Cerebellar nuclear complex (tissue), 1 donor: ENCODE results near the gene FASTKD3.
"Not testable (repeated sequence)": the region's sequence is repeated elsewhere in the genome, so short reads cannot be mapped to it uniquely, and the experiment has no call there.

Experiments used
- DNase-seq, 2 experiments: peaks; one replicate each; lab custom pipeline; 2025; lab: John Stamatoyannopoulos, UW

The FASTKD3 gene

GRCh38 chr5:7868773-7869473, at the start of gene FASTKD3, which contains the start of gene MTRR:
Gene FASTKD3 (minus strand): TSS chr5:7869031. CDS start chr5:7868083, 948 bp downstream.
Gene MTRR (plus strand): TSS chr5:7869148. CDS start chr5:7870795, 1,647 bp downstream.
- peak; percentile 31 to 70 for DNase-seq

- DNase-seq = no peak
Measured at GRCh38 chr5:7917130-7918123, 48.6 kb upstream of the FASTKD3 start.

GRCh38 chr5:7916171-7916804, 47.5 kb upstream of the FASTKD3 start:
- DNase-seq = no peak

GRCh38 chr5:7911429-7911771, 42.6 kb upstream of the FASTKD3 start:
- not testable (repeated sequence) for DNase-seq

GRCh38 chr5:7910738-7911428, 42.1 kb upstream of the FASTKD3 start:
- DNase-seq = no peak

- DNase-seq = no peak
Measured at GRCh38 chr5:7908317-7908716, 39.5 kb upstream of the FASTKD3 start.

GRCh38 chr5:7907612-7908011, 38.8 kb upstream of the FASTKD3 start:
- DNase-seq = no peak

GRCh38 chr5:7904170-7904569, 35.3 kb upstream of the FASTKD3 start:
- DNase-seq = no peak

- DNase-seq = no peak
Measured at GRCh38 chr5:7902666-7903625, 34.1 kb upstream of the FASTKD3 start.

GRCh38 chr5:7902201-7902600, 33.4 kb upstream of the FASTKD3 start:
- DNase-seq = no peak

GRCh38 chr5:7897014-7897600, 28.3 kb upstream of the FASTKD3 start:
- no peak for DNase-seq

- no peak for DNase-seq
Measured at GRCh38 chr5:7894860-7895259, 26.0 kb upstream of the FASTKD3 start.

GRCh38 chr5:7894439-7894838, 25.6 kb upstream of the FASTKD3 start:
- no peak for DNase-seq

GRCh38 chr5:7888901-7889300, 20.1 kb upstream of the FASTKD3 start:
- DNase-seq = no peak

- DNase-seq = no peak
Measured at GRCh38 chr5:7886849-7887475, 18.1 kb upstream of the FASTKD3 start.

- DNase-seq = no peak
Measured at GRCh38 chr5:7884491-7885267, 15.8 kb upstream of the FASTKD3 start.

- no peak for DNase-seq
Measured at GRCh38 chr5:7882926-7883325, 14.1 kb upstream of the FASTKD3 start.

GRCh38 chr5:7881816-7882215, 13.0 kb upstream of the FASTKD3 start:
- no peak for DNase-seq

GRCh38 chr5:7881091-7881490, 12.3 kb upstream of the FASTKD3 start:
- DNase-seq = no peak
